GM21717 (cell line): Measurements from ENCODE around the gene ARHGAP30.

Experiments
- ATAC-seq: cut with Tn5 transposase; IDR thresholded peaks from one replicate; pipeline ENCODE4 v1.9.1; 2021; ENCODE audit warnings: mild to moderate bottlenecking, moderate library complexity; ENCODE audit not compliant: unreplicated experiment

ARHGAP30 gene

DNA sequence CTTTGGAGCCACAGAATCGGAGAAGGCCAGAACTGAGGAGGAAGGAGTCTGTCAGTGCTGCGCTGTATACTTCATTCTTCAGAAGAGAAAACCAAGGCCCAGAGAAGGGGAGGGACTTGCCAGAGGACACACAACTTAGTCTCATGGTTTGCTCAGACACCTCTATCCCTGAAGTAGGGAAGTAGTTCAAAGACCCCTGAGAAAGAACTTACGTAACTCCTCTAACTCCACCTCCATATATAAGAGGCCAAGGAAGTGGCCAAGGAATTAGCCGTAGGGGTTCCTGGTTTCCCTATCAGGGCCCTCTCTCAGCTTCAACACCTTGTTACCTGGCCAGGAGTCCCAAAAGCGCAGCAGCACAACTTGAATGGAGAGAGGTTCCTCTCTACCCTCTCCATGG lies 20.2 kb upstream of the ARHGAP30 start:
- ATAC-seq = no peak

DNA sequence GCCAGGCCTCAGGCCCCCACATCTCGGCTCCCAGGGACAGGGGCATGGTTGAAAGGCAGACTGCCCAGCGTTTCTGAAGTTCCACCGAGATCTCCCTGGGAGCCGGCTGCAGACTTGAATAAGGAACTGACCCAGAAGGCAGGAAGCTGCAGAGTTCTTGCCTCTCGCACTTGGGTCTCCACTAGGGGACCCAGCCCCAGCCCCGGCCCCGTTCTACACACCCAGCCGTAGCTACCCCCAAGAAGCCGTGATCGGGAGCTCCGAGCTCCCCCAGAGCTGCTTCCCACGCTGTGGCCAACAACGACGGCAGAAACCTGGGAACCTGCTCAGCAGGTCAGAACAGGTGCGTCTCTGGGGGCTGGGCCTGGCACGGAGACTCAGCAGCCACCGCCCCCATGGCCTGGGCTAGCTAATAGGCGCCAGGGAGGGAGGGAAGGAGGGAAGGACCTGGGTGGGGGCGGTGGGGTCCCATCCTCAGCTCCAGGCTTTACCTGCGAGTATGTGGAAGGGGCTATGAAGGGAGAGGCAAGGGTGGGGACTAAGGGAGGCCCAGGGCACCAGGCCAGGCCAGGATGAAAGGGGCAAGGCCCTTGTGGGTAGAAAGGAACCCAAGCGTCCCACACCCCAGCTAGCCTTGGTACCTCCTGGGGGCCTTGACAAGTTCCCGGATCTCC lies 19.7 kb upstream of the ARHGAP30 start, which contains the start of gene NECTIN4:
NECTIN4 (minus strand) TSS at position 308 of the 674 bp plus-strand sequence; CDS start at position 46, 262 bp downstream.
- no peak for ATAC-seq

DNA sequence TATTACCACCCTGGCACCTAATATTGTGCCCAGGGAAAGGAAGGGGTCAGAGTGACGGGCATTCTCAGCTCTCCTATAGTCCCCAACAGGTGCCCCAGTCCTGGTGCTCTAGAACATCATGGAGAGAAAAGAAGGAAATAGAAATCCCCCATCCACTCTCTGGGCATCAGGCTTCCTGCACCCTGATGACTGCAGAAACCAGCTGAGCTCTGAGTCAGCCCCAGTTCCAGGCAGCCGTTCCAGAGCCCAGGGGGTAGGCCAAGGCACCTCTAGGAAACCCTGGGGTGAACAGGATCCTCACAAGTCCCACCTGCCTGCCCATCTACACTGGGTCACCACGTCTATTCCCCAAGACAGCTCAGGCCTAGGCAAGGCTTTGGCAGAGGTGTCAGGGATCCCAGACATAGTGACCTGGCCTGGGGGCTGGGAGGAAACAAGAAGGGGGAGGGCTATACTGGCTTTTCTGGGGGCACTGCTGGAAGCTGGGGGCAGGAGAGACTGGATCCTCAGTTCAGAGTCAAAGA lies 19.0 kb upstream of the ARHGAP30 start:
- ATAC-seq = no peak

DNA sequence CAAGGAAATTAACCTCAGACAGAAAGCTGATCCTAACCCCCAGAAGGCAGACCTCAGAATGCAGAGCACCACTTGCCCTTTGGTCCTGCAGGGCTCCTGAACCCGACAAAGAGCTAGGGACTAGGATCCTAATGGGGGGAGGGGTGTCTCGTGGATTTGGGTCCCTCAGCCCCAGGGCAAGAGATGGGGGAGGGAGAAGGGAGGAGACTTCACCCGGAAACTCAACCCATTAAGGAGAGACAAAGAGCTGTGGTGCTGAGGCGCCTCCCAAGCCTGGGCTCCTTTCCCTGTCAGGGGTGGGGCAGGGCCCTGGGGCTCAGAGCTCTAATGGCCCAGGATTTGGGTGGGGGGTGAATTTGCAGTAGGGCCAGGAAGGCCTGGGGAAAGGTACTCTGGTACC lies 16.8 kb upstream of the ARHGAP30 start:
- no peak for ATAC-seq

DNA sequence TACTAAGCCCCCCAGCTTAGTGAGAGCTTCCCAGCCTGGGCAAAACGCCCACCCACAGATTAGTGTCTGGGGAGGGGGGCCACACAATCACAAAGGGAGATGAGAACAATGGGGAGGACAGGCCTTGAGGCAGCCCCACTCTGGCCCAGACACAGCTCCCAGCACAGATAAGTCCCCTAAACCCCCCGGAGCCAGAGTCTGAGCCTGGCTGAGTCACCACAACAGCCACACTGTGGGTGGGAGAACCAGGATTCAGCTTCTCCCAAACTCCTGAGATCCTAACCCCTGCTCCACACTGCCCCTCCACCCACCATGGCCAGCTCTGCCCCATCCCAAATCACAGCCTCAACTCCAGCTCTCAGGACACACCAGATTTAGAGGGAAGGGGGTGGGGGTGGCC lies 15.5 kb upstream of the ARHGAP30 start:
- no peak for ATAC-seq

DNA sequence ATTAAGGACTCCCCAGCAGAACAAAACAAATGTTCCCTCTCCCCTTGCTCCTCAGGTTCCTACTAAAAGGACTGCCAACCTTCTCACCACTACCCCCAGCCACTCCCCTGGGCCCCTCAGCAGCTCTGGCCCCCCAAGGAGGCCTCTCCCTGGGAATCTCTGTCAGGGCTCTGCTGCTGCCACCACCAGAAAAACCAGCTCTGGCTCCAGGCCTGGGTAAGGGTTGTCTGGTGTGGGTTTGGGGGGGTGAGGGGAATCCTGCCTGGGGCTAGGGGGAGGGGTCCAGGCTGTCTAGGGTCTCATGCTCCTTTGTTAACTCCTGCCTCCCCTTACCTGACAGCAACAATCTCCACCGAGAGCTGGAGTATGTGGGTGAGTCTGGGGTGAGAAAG lies 14.9 kb upstream of the ARHGAP30 start:
- no peak for ATAC-seq

DNA sequence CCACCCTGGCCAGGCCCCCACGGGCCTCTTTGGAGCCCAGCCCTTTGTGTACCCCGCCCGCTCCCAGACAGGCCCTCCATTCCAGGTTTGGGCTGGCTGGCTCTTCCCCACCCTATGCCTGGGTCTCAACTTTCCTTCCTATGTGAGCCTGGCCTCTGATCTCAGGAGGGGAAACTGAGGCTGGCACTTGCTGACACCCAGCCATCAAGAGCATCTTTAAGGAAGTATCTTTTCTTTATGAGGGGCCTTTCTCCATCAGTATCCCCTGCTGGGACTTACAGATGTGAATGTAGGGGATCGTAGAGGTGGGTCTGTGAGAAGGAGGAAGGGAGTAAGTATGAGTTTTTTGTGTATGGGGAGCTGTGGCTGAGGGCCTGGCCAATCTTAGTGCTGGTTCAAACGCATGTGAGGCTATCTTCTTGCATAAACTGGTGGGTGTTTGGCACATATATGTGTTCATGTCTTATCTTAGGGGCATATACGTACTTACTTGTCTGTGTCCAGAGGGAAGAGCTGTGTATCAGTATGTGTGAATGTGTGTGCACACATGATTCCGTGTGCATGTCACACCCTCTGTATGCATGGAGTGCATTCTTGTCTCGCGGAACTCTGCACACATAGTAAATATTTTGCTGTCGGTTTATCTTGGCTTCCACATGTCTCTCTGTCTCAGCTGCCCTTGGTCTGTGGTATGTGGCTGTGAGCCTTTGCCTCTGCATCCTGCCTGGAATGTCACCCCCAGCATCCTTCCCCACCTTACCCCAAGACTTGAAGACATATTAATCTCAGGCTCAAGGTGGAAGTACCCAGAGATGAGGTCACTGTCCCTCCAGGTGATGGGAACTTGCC lies 14.3 kb upstream of the ARHGAP30 start:
- ATAC-seq = no peak

DNA sequence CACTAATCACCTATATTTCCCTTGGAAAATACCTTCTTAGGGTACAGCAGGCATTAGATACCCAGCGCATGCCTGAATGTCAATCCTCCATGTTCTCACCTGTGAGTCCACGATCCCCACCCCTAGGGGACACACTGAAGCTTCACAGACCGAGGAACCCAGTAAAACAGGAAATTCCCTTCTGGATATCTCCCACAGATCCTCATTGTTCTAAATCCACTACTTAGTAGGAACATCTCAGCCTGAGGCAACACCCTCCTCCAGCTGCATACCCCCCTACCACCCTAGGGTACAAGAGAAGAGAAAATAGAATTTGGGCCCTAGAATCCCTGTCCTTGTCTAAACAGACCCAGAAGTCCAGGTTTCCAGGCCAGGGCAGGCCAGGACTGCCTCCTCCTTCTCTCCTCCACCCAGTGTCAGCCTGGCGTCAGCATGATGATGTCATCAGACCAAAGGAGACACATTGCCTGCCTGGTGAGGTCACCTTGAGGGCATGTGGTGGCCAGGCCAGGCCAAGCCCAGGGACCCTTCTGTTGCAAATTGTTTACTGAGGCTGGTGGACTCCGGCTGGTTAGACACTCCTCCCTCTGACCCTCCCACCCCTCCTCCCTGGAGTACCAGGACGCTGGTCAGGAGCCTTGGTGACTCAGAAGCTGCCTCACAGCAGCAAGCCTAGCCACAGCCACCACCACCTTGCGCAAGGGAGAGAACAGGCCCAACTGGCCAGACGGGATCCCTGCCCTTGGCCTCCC lies 13.5 kb upstream of the ARHGAP30 start:
- ATAC-seq = no peak

DNA sequence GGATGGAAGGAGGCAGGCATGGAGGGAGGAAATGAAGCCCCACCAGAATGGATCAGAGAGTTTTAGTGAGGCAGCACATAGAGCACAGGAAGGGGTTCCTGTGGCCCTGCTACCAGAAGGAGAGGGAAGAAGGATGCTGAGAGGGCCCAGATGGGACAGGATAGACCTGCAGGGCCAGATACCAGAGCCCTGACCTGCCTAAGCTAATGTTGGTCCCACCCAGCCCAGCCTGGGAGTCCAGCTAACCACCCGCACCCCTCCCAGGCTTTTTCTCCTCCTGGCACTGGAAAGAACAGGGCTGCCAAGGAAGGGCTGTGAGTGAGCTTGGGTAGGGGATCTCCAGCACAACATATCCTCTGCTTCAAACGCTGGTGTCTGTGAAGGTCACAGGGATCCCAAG lies 12.8 kb upstream of the ARHGAP30 start:
- no peak for ATAC-seq

DNA sequence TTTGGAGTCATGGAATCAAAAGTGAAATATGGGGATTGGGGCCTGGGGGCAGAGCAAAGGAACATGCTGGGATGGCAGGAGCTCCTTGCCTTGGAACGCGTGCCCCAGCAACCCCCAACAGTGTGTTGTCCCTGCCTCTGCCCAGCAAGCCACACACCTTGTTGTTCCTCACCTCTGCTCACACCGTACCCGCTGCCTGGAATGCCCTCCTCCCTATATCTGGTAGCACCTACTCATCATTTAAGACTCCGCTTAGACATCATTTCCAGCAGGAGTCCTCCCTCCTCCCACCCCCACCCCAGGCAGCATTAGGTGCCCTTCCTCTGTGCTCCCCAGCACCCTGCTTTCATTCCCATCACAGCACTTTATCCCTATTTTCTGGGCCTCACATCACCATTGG lies 11.8 kb upstream of the ARHGAP30 start:
- no peak for ATAC-seq

DNA sequence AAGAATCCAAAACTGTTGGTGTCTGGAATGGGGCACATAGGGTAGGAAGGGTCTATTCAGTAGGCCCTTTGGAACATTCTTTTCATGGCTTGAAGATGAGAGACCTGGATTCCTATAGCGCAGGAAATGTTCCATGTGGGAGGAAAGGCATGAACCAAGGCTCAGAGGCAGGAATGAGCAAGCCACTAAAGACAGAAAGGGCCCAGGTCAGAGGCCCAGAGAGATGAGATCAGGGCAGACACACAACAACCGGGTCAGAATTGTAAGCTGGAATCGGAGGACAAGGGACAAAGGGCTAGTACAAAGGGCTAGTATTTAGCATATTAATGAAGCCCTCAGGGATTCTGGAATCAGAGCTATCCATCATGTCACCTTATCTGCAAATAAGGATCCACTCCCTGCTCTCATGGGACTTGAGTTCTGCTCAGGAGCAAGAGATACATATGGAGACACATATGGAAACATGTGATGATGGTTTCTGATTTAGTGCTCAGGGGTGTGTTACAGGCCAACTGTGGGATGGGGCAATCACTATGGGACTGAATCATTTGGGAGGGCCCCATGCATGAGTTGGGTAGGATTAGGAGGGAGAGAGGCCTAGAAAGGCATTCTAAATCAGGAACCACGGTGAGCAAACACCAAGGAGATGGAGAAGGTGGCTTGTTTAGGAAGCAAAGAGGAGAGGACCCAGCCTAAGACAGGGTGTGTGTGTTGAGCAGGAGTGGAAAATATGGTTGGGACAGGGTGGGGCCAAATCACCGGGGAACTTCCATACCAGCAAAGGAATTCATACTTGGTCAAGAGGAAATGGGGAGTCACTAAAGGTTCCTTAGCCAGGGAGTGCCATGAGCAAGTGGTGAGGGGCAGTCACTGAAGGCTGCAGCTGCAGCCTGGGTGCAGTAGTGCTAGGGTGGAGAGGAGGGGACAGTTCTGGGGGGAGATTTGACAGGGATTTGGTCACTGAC lies 11.0 kb upstream of the ARHGAP30 start:
- no peak for ATAC-seq

DNA sequence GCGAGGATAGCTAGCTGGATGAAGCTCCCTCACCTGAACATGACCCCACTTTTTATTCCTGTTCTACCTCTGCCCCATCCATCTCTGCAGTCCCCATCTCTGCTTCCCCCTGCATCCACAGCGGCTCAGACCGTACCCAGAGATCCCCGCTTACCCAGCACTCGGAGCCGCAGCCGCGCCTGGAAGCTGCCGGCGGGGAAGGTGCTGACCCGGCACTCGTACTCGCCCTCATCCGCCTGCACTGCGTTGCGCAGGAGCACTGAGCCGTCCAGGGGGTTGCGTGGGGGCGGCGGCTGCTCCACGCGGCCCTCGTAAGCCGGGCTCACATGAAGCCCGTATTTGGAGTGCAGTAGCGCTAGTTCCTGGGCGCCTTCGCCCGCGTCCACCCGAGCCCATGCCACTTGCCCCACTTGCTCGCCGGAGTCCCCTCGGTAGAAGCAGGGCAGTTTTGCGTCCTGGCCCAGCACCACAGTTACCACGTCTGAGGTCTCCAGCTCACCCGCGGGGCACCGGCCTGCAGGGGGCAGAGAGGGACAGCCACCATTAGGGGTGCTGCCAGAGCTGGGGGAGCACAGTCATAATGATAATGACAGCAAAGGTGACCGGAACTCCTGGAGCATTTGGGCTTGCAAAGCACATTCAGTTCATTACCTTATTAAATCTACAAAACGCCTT lies 9.9 kb upstream of the ARHGAP30 start:
- no peak for ATAC-seq

DNA sequence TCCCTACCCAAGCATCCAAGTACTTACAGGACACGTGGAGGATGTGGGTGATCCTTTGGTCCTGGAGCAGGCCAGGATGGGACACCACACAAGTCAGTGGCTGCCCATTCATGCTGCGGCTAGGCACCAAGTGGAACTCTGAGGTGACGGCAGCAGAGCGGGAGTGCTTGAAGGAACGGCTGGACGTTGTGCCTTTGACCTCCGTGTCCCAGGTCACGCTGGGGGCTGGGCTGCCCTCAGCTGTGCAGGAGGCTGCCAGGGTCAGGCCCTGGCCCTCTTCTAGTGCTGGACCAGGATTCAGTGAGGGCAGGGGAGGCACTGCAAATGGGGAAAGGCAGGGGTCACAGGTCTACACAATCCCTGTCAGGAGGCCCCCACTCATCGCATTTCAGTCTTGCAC lies 7.7 kb upstream of the ARHGAP30 start:
- no peak for ATAC-seq

DNA sequence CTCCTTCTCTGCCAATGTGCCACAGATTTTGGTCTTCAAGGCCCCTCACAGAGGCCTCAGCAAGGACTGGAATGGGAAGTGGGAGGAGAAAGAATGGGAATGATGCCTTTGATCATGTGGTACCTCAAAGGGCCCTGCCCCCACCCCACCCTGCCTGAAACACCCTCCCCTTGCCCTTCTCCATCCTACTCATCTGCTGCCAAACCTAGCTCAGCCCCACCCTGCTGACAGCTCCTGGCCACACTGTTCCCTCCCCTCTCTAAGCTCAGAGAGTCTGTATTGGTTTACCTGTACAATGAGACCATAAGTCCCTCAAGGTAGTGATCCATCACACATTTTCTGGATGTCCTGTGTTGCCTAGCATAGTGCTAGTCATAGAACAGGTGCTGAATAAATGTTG lies 6.7 kb upstream of the ARHGAP30 start:
- ATAC-seq = no peak

DNA sequence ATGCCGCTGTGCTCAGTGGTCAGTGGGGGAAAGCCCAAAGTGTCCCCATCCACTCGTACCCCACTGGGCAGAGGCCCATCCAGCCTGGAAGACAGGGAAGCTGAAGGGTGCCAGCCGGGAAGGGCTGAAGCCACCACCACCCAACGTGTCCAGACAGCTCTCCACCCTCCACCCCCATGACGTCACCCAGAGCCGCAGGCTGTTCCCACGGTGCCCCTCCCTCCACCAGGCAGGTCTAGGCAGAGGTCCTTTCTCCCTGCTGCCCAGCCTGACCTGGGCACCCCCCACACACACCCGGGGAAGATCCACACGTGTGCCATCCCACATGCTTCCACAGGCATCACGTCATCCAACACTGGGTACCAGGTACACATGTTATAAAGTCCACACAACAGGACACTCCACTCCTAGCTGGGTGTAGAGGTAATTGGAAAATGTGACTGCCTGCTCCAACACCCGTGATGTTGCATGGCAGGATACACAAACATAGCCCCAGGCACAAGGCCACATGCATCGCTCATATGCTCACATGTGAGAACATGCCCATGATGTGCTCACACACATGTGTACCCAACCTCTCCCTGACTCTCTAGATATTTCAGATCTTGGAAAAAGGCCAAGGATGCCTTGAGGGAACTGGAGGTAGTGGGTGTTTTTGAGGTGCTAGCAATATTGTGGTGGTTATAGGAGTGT lies 5.1 kb upstream of the ARHGAP30 start:
- ATAC-seq = no peak

DNA sequence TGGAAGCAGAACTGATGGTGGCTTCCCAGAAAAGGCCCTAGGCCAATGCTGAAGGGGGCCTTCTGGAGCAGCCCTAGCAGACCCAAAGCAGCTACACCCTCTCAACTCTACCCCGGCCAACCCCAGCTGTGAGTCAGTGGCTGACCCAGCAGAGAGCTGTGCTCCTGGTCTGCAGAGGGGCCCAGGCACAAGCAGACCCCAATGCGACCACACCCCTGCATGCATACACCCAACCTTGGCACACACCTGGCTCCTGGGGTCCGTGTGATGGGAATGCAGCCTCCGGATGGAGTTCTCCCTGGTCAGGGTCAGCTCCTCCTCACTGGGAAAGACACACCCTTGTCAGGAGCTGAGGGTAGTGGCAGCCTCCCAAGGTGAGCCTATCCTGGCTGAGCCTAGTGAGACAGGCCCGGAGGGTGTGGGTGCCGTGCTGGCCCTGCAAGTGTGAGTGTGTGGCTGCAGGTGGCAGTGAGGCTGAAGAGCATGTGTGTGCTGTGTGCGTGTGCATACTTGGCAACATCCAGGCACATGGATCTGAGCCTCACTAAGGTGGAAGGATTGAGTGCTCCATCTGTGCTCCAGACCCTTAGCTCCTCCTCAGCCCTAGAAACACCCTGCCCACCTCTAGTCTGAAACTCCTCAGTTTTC lies 3.9 kb upstream of the ARHGAP30 start:
- no peak for ATAC-seq

DNA sequence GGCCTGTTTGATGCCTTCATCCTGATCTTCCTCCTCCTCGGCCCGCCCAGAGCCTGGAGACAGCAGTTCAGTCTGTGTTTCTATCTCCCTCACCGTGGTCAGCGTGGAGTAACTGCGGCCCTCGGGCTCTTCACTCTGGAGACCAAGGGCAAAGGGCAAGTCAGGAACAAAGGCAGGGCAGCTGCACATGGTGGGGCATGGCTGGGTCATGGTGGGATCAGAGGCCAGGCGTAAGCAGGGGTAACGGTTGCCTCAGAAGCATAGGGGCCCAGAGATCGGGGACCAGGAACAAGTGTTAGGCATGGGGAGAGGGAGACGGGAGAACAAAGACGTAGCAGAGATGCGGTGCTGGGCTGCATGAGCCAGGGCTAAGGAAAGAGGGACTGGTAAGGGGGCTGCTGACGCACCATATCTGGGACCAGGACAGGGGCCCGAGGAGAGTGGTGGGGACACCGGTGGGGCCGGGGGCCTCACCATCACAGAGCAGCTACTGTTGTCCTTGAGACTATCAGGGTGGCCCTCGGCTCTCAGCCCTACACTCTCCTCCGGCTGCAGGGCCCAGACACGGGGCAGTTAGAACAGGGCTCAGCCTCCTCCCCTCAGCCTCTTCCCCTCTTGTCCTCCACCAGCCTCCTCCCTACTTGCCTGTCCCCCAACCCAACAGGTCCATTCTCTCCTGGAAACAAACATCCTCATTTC lies 3.2 kb upstream of the ARHGAP30 start:
- ATAC-seq = no peak

DNA sequence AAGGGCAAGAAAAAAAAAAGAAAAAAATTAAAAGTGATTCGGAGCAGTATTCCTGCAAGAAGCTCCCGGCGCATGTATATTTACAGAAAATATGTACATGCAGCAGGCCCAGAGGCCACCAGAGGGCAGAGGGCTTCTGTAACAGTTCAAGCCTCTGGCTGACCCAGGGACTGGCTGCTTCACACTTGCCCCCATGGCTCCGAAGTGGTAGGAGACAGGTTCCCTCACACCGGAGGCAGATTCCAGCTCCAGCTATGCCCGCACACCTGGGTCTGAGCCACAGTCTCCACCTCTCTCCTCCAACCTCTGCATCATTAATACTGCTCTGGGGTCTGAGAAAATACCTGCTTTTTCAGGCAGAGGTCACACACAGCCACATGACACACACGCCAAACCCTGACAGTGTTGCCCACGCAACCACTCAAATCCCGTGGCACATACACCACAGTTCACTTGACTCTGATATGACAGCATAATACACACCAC lies 2.2 kb upstream of the ARHGAP30 start:
- no peak for ATAC-seq
